NCI-H1417 (cell line): Measurements from ENCODE around the gene UFSP2.

Experiments
- DNase-seq, 3 experiments: peaks; one replicate each; lab custom pipeline; 2025; lab: John Stamatoyannopoulos, UW

The UFSP2 gene

DNA sequence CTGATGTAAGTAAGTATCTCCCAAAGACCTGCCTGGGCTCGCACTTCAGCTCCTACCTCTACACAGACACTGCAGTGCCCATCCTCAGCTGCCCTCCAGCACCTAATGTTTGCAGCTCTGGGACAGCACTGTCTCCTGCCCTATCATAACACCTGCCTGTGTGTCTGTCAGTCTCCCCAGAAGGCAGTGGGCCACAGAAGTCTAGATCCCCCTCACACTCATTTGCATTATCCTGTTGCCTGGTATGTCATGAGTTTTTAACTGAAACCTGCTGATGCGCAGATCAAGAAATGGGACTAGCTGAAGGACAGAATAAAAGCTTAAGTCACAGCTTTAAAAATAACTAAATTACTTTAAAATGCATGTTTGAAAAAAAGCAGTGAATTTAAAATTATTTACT lies 73.0 kb downstream of the UFSP2 start:
- no peak for DNase-seq

- DNase-seq, result no peak
Measured at GRCh38 chr4:185352202-185352601, 73.6 kb downstream of the UFSP2 start.

DNA sequence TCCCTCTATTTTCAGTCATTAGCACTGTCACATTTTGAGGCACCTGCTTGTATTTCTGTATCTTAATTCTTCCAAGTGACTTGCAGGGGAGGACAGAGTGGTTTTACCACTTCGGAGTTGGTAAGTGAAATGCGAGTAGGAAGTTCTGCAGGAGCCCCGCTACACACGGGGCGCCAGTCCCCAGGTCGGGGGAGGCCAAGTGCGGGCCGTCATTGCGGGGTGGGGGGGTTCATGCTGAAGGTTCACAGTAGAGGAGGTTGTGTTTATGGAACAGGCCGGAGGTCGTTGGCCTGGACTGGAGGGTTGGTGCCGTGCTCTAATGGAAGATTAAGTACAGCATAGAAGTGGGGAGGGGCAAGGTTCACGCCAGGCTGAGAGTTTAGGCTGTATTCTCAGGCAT lies 74.1 kb downstream of the UFSP2 start:
- no peak for DNase-seq
